Calu3 (cell line): ENCODE data around the gene OR1B1. TPM values are rescaled to one million over a fixed set of nuclear protein-coding genes. Genes with fewer than 3 reads are reported as not detected.
"Not testable (repeated sequence)": the region's sequence is repeated elsewhere in the genome, so short reads cannot be mapped to it uniquely, and the experiment has no call there.

ENCODE experiments used
- BruUV-seq: library from RNA; stranded (reverse); fragments of 400-500 nt; replicated peaks from 2 replicates; lab custom pipeline; 2021; lab: Mats Ljungman, UMichigan
- CTCF ChIA-PET: fragments of 300-600 bp; sonication (Branson Sonifier 250); formaldehyde crosslinking; loops from one replicate; lab custom pipeline; 2022; ENCODE audit warnings: antibody characterized with exemption; lab: Charles Lee
- DNase-seq: peaks from one replicate; pipeline ENCODE4 v3.0.0; 2022
- H3K27ac Mint-ChIP-seq: one replicate; pipeline ENCODE4 v1.8.0; 2022; ENCODE audit warnings: mixed read lengths; ENCODE audit not compliant: unreplicated experiment
- H3K27me3 Mint-ChIP-seq: one replicate; pipeline ENCODE4 v1.8.0; 2022; ENCODE audit warnings: mixed read lengths; ENCODE audit not compliant: unreplicated experiment
- H3K36me3 Mint-ChIP-seq: one replicate; pipeline ENCODE4 v1.8.0; 2022; ENCODE audit warnings: mild to moderate bottlenecking, moderate library complexity, mixed read lengths; ENCODE audit not compliant: insufficient read depth, unreplicated experiment
- H3K4me1 Mint-ChIP-seq: one replicate; pipeline ENCODE4 v1.8.0; 2022; ENCODE audit warnings: mild to moderate bottlenecking, low read depth, mixed read lengths; ENCODE audit not compliant: unreplicated experiment
- H3K4me3 Mint-ChIP-seq: one replicate; pipeline ENCODE4 v1.8.0; 2022; ENCODE audit warnings: mild to moderate bottlenecking, low read depth, moderate library complexity, mixed read lengths; ENCODE audit not compliant: unreplicated experiment
- H3K9me3 Mint-ChIP-seq: one replicate; pipeline ENCODE4 v1.8.0; 2022; ENCODE audit warnings: low read depth, mixed read lengths; ENCODE audit not compliant: unreplicated experiment
- CTCF ChIP-seq: fragments of 200-600 bp; IDR thresholded peaks from one replicate; pipeline ENCODE4 v1.8.0; 2022; ENCODE audit warnings: antibody characterized with exemption; ENCODE audit not compliant: unreplicated experiment
- intact Hi-C: fragments of 100-400 bp; cut with micrococcal nuclease; formaldehyde crosslinking; loops from one replicate; pipeline ENCODE4 v1.10.0; 2022; ENCODE audit not compliant: unreplicated experiment
- total RNA-seq: library from RNA; stranded (reverse); gene quantifications from 2 replicates; pipeline ENCODE4 v1.2.3, GENCODE V29; 2022

OR1B1 gene
- total RNA-seq, 1 experiment from 2014 or later: not detected

GRCh38 chr9:122614362-122614761 is 43.1 kb downstream of the OR1B1 start, which contains the start of gene OR1Q1:
OR1Q1 (plus strand) TSS chr9:122614738; CDS start chr9:122614738, 0 bp downstream.
- intact Hi-C loops: no loop called here
- Mint-ChIP-seq H3K27ac (no peak within 1 kb of the TSS), H3K27me3 (peaks cover 47% of the 10 kb centered on the region), H3K4me3 (no peak within 1 kb of the TSS), H3K4me1 (no peaks in the 10 kb centered on the region), H3K36me3 (no peaks in the 10 kb centered on the region), H3K9me3 (no peaks in the 10 kb centered on the region)
- TF ChIP-seq CTCF: no peak
- BruUV-seq: no TSS peak
- CTCF ChIA-PET: no interaction called here
- DNase-seq: no peak

- H3K4me3 Mint-ChIP-seq: no peak overlapping the region
- TF ChIP-seq CTCF: no peak
- H3K27me3 Mint-ChIP-seq: peaks cover 42% of the 10 kb centered on the region
- CTCF ChIA-PET: interaction anchor here (0.5 kb wide), 1 partner anchor 874 kb away, joined by 4 read pairs; no protein-coding TSS in a partner anchor
- no peaks in the 10 kb centered on the region for H3K4me1 Mint-ChIP-seq
- DNase-seq: no peak
- no peaks in the 10 kb centered on the region for H3K9me3 Mint-ChIP-seq
- no peaks in the 10 kb centered on the region for H3K36me3 Mint-ChIP-seq
- no TSS peak for BruUV-seq
- intact Hi-C loops: no loop called here
- H3K27ac Mint-ChIP-seq: no peak overlapping the region
These were observed 47.6 kb downstream of the OR1B1 start for GRCh38 chr9:122609804-122610203.

- intact Hi-C loops: no loop called here
- no peak for DNase-seq
- Mint-ChIP-seq H3K27ac (no peak overlapping the region), H3K4me1 (no peaks in the 10 kb centered on the region), H3K4me3 (no peak overlapping the region), H3K36me3 (no peaks in the 10 kb centered on the region), H3K9me3 (no peaks in the 10 kb centered on the region), H3K27me3 (peaks cover 42% of the 10 kb centered on the region)
- BruUV-seq: no TSS peak
- no peak for TF ChIP-seq CTCF
- CTCF ChIA-PET: no interaction called here
These were observed 50.8 kb downstream of the OR1B1 start for GRCh38 chr9:122606587-122606986.

GRCh38 chr9:122605691-122606090 is 51.7 kb downstream of the OR1B1 start:
- BruUV-seq: no TSS peak
- no peak for TF ChIP-seq CTCF

GRCh38 chr9:122583284-122583683 is 74.1 kb downstream of the OR1B1 start, which contains the start of gene OR1L8:
OR1L8 (minus strand) TSS chr9:122583384; CDS start chr9:122568477, 14,907 bp downstream.
- intact Hi-C loops, H3K36me3 Mint-ChIP-seq, H3K4me1 Mint-ChIP-seq, H3K27ac Mint-ChIP-seq, CTCF ChIA-PET, DNase-seq, H3K9me3 Mint-ChIP-seq, H3K27me3 Mint-ChIP-seq, H3K4me3 Mint-ChIP-seq, BruUV-seq: not testable (repeated sequence)

More at GRCh38 chr9:122605691-122606090, 51.7 kb downstream of the OR1B1 start:
- no peaks in the 10 kb centered on the region for H3K9me3 Mint-ChIP-seq
- no peaks in the 10 kb centered on the region for H3K4me1 Mint-ChIP-seq
- no peak for DNase-seq
- H3K27ac Mint-ChIP-seq: no peak overlapping the region
- intact Hi-C loops: no loop called here
- peaks cover 33% of the 10 kb centered on the region for H3K27me3 Mint-ChIP-seq
- H3K4me3 Mint-ChIP-seq: no peak overlapping the region
- H3K36me3 Mint-ChIP-seq: no peaks in the 10 kb centered on the region
- CTCF ChIA-PET: no interaction called here
